Astrocyte of the spinal cord (primary cell): Measurements from ENCODE around the gene FPGS.

Source experiments
- DNase-seq: peaks from one replicate; pipeline ENCODE4 v3.0.0; 2011; ENCODE audit warnings: low read depth, low spot score
- H3K4me3 ChIP-seq: 2 replicates; pipeline ENCODE4 v1.5.1; 2011; ENCODE audit warnings: low read depth, mild to moderate bottlenecking, low read length, moderate library complexity
- CTCF ChIP-seq: IDR thresholded peaks from 2 replicates; pipeline ENCODE4 v1.5.1; 2012; ENCODE audit warnings: low read depth, mild to moderate bottlenecking, low read length, inconsistent platforms
- in situ Hi-C: cut with HindIII; loops from 2 replicates; pipeline ENCODE4 v1.10.0; 2017; ENCODE audit warnings: low sequenced_read_pairs

The FPGS gene

GRCh38 chr9:127813686-127814226, 11.1 kb downstream of the FPGS start:
- no peak for DNase-seq
- no peak for TF ChIP-seq CTCF
- no peak overlapping the region for H3K4me3 ChIP-seq
- in situ Hi-C loops, result no loop called here

DNA sequence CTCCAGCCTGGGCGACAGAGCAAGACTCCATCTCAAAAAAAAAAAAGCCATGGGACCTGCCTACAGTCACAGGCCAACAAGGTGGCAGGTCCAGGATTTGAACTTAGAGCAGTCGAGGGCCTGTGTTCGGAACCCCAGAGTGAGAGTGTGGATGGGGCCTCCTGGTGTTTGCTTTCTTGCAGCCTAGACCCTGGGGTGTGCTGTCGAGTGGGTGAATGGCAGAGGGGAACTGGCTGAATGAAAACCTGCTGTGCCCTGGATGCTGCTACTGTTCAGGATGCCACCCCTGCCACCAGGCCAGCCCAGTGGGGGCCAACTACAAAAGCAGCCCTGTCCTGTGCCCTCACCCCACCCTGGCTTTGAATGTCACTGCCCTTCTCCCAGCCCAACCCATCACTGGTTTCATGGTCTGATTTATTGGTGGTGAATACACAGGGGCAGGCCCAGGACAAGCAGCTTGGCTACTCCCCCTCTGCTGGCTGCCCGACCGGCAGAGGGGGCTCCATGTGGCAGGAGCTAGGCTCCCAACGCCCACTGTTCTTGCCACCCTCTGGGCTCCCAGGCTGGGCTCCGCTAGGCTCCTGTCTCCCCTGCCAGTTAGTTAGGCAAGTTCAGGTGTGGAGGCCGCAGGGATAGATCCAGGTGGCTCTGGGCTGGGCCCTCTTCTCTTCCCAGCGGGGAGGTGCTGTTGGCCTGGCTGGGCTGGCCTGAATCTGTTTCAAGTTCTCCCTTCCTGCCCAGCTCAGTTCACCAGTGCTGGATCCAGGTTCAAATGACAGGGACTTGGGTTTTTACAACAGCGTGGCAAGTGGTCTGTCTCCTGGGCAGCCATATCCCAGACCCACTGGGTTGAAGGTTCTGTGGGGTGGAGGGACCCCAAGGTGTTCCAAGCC, 12.2 kb downstream of the FPGS start:
- in situ Hi-C loops, result no loop called here
- no peak overlapping the region for H3K4me3 ChIP-seq
- no peak for DNase-seq
- no peak for TF ChIP-seq CTCF

- no peak for DNase-seq
- TF ChIP-seq CTCF, result no peak
- in situ Hi-C loops, result no loop called here
- H3K4me3 ChIP-seq, result no peak overlapping the region
These were observed 13.1 kb downstream of the FPGS start for GRCh38 chr9:127815512-127816361.

DNA sequence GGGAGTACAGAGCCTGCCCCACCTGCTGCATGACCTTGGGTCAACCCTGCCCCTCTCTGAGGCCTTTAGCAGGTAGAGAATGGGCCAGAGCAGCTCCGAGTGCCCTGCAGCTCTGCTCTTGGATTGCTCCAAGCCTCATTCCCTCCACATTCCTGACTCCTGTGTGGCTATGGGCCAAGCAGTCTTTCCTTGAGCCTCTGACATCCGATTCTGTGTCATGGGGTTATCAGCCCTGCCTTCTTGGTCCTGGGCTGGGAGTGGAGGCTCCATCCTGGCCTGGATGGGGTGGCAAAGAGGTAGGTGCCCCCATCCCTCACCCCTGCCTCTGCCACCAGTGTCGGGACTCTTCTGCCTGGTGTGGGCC, 13.7 kb downstream of the FPGS start:
- no peak overlapping the region for H3K4me3 ChIP-seq
- TF ChIP-seq CTCF, result no peak
- no peak for DNase-seq
- in situ Hi-C loops, result no loop called here

DNA sequence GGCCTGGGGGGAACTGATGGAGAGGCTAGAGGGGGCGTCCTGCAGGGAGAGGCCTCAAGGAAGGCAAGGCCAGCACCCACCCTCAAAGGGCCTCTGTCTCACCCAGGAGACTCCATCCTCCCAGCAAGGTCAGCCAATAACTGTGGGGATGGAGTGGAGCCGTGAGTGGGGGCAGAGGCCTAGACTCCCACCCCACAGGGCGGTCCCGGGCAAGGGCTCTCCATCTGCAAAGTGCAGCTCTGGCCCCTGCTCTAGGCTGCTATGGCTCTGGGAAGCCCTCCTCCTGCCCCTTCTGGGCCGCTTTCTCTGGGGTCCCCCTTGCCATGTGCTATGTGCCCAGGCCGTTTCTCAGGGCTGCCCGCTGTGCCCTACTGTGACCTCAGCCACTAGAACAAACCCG, 14.0 kb downstream of the FPGS start:
- in situ Hi-C loops, result no loop called here
- H3K4me3 ChIP-seq, result no peak overlapping the region
- DNase-seq, result no peak
- no peak for TF ChIP-seq CTCF

DNA sequence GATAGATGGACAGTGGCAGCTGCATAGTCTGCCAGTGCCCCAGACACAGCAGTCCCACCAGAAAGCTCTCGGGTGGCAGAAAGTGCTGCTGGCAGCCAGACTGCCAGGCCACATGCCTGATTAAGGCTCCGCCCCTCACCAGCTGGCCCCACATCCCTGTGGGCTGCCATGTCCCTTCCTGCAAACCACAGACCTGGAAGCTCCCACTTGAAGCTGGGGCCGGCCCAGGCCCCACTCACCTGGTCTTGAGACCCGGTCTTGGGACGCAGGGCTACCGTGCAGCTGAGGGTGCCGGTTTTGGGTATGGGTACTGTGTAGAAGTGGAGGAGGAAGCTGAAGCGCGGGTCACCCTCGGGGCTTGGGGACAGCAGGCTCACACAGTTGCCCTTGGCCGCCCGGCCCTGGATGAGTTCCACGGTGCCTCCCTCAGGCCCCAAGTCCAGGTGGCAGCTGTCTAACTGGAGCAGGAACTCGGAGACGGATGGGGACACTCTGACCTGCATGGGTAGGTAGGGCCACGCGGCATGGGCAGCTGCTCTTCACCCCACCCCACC, 15.3 kb downstream of the FPGS start:
- no peak overlapping the region for H3K4me3 ChIP-seq
- no peak for DNase-seq
- in situ Hi-C loops, result no loop called here
- no peak for TF ChIP-seq CTCF
